Skeletal muscle tissue (tissue), 4 donors: ENCODE measurements around the gene AUTS2. TPM values are rescaled to one million over a fixed set of nuclear protein-coding genes. Genes with fewer than 3 reads are reported as not detected.

ENCODE experiments used
- H3K27ac ChIP-seq: one replicate; pipeline ENCODE4 v1.7.0; 2013; ENCODE audit warnings: mild to moderate bottlenecking, low read depth, low read length, inconsistent platforms
- H3K27me3 ChIP-seq, 3 donors: one replicate each; pipeline ENCODE4 v1.7.0; 2013; ENCODE audit warnings: low read length in 3 of 3; ENCODE audit not compliant: control insufficient read depth in 3 of 3, insufficient read depth in 3 of 3
- H3K36me3 ChIP-seq, 3 donors: one replicate each; pipeline ENCODE4 v1.7.0; 2013; ENCODE audit warnings: low read length in 3 of 3; ENCODE audit not compliant: control insufficient read depth in 3 of 3, insufficient read depth in 3 of 3
- H3K4me1 ChIP-seq, 3 donors: one replicate each; pipeline ENCODE4 v1.7.0; 2013; ENCODE audit warnings: low read length in 3 of 3, mild to moderate bottlenecking in 3 of 3; ENCODE audit not compliant: control insufficient read depth in 3 of 3, insufficient read depth in 3 of 3
- H3K4me3 ChIP-seq, 3 donors: one replicate each; pipeline ENCODE4 v1.7.0; 2013; ENCODE audit warnings: low read length in 3 of 3
- H3K9ac ChIP-seq, 3 donors: one replicate each; pipeline ENCODE4 v1.7.0; 2013; ENCODE audit warnings: low read length in 3 of 3, mild to moderate bottlenecking in 3 of 3, moderate library complexity in 2 of 3, low read depth in 1 of 3
- H3K9me3 ChIP-seq, 3 donors: one replicate each; pipeline ENCODE4 v1.7.0; 2013; ENCODE audit warnings: low read length in 3 of 3; ENCODE audit not compliant: control insufficient read depth in 3 of 3
- total RNA-seq: library from RNA; depleted of rRNA; stranded (reverse); fragments of >200 nt; gene quantifications from one replicate; pipeline ENCODE4 v1.2.3, GENCODE V29; 2014
- donor health status: Osteomylitis.

The AUTS2 gene
- total RNA-seq, 1 donor from 2014 or later: 43.3 TPM

DNA sequence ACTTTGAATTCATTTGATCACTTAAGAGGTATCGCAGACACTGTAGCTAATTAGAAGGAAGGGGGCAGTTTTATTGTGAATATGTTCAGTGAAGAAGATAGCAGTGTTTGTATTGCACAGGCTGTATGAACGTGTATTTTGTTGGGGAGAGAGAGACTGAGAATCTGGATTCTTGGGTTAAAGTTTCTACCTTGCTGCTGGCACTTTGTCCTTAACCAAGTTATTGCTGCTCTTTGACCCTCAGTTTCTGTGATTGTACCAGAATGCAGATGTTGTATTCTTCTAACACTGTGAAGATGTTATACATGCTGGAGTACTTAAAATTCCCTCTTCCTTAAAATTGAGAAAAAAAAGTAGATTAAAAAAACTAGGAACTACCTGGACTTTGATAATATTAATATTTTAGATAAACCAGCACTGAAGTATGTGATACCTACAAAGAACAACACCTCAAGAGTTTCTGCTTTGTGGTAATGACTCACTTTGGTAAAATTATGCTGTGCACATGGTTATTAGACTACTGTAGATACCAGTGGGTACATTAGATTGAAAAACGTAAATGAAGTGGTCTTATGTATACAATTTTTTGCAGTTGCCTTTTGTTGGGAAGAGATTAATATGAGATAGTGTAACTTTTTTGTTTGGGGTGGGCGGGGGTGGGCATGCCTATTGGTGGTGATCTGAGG is 321.3 kb downstream of the AUTS2 start:
- no peak overlapping the region for H3K4me3 ChIP-seq
- no peaks in the 10 kb centered on the region for H3K27me3 ChIP-seq
- no peak overlapping the region for H3K27ac ChIP-seq
- H3K9me3 ChIP-seq: no peaks in the 10 kb centered on the region
- no peaks in the 10 kb centered on the region for H3K36me3 ChIP-seq
- no peaks in the 10 kb centered on the region for H3K4me1 ChIP-seq
- no peak overlapping the region for H3K9ac ChIP-seq

DNA sequence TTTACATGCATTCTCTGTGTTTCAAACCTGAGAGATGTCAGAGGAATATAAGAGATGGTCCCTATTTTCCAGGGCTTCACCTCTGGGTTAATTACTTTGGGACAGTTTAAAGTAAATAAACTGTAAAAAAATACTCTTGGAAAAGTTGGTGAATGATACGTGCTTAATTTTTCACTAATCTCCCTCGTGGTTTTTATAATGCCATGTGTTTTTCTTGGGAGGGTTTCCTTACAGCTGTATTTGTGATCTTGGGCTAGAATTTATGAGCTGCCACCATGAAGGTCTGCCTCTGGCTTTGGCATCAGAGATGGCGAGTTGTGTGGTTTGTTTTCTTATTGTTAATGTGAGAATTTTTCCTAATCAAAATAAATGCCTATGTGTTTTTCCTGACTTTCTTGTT is 322.5 kb downstream of the AUTS2 start:
- H3K36me3 ChIP-seq: no peaks in the 10 kb centered on the region
- no peaks in the 10 kb centered on the region for H3K9me3 ChIP-seq
- H3K9ac ChIP-seq: no peak overlapping the region
- H3K27me3 ChIP-seq: no peaks in the 10 kb centered on the region
- H3K4me1 ChIP-seq: no peaks in the 10 kb centered on the region
- no peak overlapping the region for H3K4me3 ChIP-seq
- H3K27ac ChIP-seq: no peak overlapping the region

DNA sequence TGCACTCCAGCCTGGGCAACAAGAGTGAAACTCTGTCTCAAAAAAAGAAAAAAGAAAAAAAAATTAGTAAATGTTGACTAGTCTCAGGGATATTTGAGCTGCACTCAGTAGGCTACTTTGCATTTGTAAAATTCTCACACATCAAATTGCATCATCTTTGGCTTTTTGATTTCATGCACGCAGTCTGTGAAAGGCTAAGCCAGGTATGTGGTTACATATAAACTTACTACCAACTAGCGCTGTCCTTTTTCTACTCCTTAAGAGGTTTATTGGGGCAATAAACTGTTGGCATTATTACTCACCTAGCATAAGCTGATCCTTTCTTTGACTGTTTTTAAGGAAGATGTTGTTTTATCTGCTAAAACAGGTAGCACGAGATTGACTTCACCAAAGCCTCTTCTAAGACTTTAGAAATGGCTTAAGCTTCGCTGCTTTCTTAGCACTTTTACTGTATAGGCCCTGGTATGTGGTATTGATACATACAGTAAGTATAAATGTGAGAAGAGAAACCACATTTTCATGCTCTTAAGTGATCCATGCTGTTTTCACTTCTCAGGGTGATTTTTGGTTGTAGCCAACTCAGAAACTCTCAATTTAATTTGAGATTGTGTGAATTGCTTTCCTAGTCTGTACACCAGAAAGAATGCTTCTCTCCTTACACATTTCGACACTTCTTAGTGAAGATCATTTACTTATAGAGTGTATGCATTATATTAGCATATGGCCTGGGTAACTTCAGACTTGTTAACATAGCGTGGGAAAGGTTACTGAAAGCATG is 323.9 kb downstream of the AUTS2 start:
- no peaks in the 10 kb centered on the region for H3K4me1 ChIP-seq
- H3K27me3 ChIP-seq: no peaks in the 10 kb centered on the region
- H3K27ac ChIP-seq: no peak overlapping the region
- H3K36me3 ChIP-seq: no peaks in the 10 kb centered on the region
- H3K9me3 ChIP-seq: no peaks in the 10 kb centered on the region
- no peak overlapping the region for H3K4me3 ChIP-seq
- no peak overlapping the region for H3K9ac ChIP-seq

GRCh38 chr7:69927461-69927860 is 329.2 kb downstream of the AUTS2 start:
- H3K27ac ChIP-seq: no peak overlapping the region
- H3K4me3 ChIP-seq: no peak overlapping the region
- H3K9me3 ChIP-seq: no peaks in the 10 kb centered on the region
- no peak overlapping the region for H3K9ac ChIP-seq
- no peaks in the 10 kb centered on the region for H3K4me1 ChIP-seq
- H3K36me3 ChIP-seq: no peaks in the 10 kb centered on the region
- no peaks in the 10 kb centered on the region for H3K27me3 ChIP-seq

DNA sequence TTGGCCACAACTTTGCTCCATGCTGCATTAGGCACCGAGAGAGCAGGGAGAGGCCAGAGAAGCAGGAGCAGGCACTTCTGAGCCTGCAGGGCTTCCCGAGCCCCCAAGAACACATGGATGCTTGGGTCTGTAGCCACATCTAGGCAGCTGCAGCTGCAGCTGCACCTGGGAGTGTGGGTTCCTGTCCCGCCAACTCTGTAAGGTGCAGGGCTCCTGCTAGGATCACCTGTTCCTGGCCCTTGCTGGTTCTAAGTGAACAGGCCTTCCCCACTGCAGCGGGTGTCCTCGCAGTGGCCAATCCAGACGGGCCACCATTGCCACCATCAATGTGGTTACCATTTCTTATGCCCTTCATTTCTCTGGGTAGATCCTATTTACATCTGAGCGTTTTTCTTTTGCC is 330.3 kb downstream of the AUTS2 start:
- Histone ChIP-seq H3K4me3 (no peak overlapping the region), H3K9me3 (no peaks in the 10 kb centered on the region), H3K4me1 (no peaks in the 10 kb centered on the region), H3K36me3 (no peaks in the 10 kb centered on the region), H3K27ac (no peak overlapping the region), H3K27me3 (no peaks in the 10 kb centered on the region), H3K9ac (no peak overlapping the region)

DNA sequence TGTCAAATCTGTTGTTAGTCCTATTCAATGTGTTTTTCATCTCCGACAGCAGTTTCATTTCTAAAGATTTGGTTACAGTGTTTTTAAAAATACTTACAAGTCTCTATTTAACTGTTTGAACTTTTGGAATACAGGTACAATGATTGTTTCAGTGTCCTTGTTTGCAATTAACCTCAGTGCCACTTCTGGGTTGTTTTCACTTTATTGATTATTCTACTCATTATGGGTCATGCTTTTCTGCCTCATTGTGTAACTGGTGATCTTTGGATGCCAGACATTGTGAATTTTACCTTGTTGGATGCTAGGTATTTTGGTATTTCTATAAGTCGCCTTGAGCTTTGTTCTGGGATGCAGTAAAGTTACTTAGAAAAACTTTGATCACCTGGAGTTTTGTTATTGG is 331.3 kb downstream of the AUTS2 start:
- Histone ChIP-seq H3K36me3 (no peaks in the 10 kb centered on the region), H3K4me3 (no peak overlapping the region), H3K9me3 (no peaks in the 10 kb centered on the region), H3K4me1 (no peaks in the 10 kb centered on the region), H3K27ac (no peak overlapping the region), H3K27me3 (no peaks in the 10 kb centered on the region), H3K9ac (no peak overlapping the region)

- Histone ChIP-seq H3K36me3 (no peaks in the 10 kb centered on the region), H3K27ac (no peak overlapping the region), H3K9me3 (no peaks in the 10 kb centered on the region), H3K4me3 (no peak overlapping the region), H3K27me3 (no peaks in the 10 kb centered on the region), H3K9ac (no peak overlapping the region), H3K4me1 (no peaks in the 10 kb centered on the region)
These were observed 333.9 kb downstream of the AUTS2 start for GRCh38 chr7:69932034-69932628.

GRCh38 chr7:69934144-69934903 is 336.0 kb downstream of the AUTS2 start:
- Histone ChIP-seq H3K27me3 (no peaks in the 10 kb centered on the region), H3K4me3 (no peak overlapping the region), H3K4me1 (no peaks in the 10 kb centered on the region)

DNA sequence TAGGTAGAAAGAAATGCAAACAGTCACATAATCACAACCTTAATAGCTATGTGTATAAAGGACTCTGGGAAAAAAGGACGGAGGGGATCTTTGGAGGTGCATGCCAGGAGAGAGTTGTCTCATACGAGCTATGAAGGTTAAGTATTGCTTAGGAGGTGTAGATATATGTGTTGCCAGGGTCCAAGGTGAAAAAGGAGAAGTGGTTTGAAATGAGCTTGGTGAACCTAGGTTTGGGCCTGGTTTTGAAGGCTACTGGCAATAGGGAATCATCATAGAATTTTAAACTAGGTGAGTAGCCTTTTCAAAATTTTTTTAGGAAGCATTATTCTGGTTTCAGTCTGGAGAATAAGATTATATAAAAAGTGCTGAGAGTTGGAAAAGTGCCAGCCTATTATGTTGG is 336.8 kb downstream of the AUTS2 start:
- Histone ChIP-seq H3K9ac (no peak overlapping the region), H3K27ac (no peak overlapping the region), H3K9me3 (no peaks in the 10 kb centered on the region), H3K27me3 (no peaks in the 10 kb centered on the region), H3K4me3 (no peak overlapping the region), H3K36me3 (no peaks in the 10 kb centered on the region), H3K4me1 (no peaks in the 10 kb centered on the region)

More at GRCh38 chr7:69934144-69934903, 336.0 kb downstream of the AUTS2 start:
- H3K27ac ChIP-seq: no peak overlapping the region
- no peaks in the 10 kb centered on the region for H3K36me3 ChIP-seq
- no peaks in the 10 kb centered on the region for H3K9me3 ChIP-seq
- H3K9ac ChIP-seq: no peak overlapping the region
